SK-N-SH treated with all-trans-retinoic acid at 6 μM for 48 hours (cell line): Measurements from ENCODE around the gene LUC7L.

Experiments
- ATAC-seq: fragments of 200-7000 bp; cut with Tn5 transposase; 3 replicates; pipeline ENCODE4 v1.9.1; 2020; ENCODE audit warnings: mild to moderate bottlenecking, moderate library complexity
- ARNTL ChIP-seq: fragments of 450-650 bp; formaldehyde crosslinking; IDR thresholded peaks from 2 replicates; pipeline ENCODE4 v1.5.0; 2020; ENCODE audit warnings: low read depth, mild to moderate bottlenecking, moderate library complexity, borderline replicate concordance
- CSDC2 ChIP-seq: fragments of 250-450 bp; sonication (Bioruptor Pico); IDR thresholded peaks from 2 replicates; pipeline ENCODE4 v1.5.0; 2020; ENCODE audit warnings: mild to moderate bottlenecking, moderate library complexity
- ESRRG ChIP-seq: fragments of 250-450 bp; sonication (Bioruptor Pico); IDR thresholded peaks from 2 replicates; pipeline ENCODE4 v1.6.1; 2021; ENCODE audit warnings: mild to moderate bottlenecking
- ISL1 ChIP-seq: fragments of 250-450 bp; sonication (Bioruptor Pico); IDR thresholded peaks from 2 replicates; pipeline ENCODE4 v2.1.2; 2022; ENCODE audit warnings: mild to moderate bottlenecking, moderate library complexity
- OSR1 ChIP-seq: fragments of 250-450 bp; sonication (Bioruptor Pico); IDR thresholded peaks from 2 replicates; pipeline ENCODE4 v1.8.0; 2022; ENCODE audit warnings: moderate library complexity, mild to moderate bottlenecking, inconsistent platforms
- PPARA ChIP-seq: fragments of 250-450 bp; sonication (Bioruptor Pico); IDR thresholded peaks from 2 replicates; pipeline ENCODE4 v1.5.0; 2020; ENCODE audit warnings: mild to moderate bottlenecking, borderline replicate concordance
- SNAI2 ChIP-seq: fragments of 250-450 bp; sonication (Bioruptor Pico); IDR thresholded peaks from 2 replicates; pipeline ENCODE4 v1.5.0; 2020; ENCODE audit warnings: mild to moderate bottlenecking, moderate library complexity
- TCF4 ChIP-seq: fragments of 250-450 bp; sonication (Bioruptor Pico); IDR thresholded peaks from 2 replicates; pipeline ENCODE4 v1.8.0; 2021; ENCODE audit warnings: mild to moderate bottlenecking, moderate library complexity, borderline replicate concordance
- TOX ChIP-seq: fragments of 250-450 bp; sonication (Bioruptor Pico); IDR thresholded peaks from 2 replicates; pipeline ENCODE4 v1.8.0; 2021; ENCODE audit warnings: mild to moderate bottlenecking, moderate library complexity, borderline replicate concordance
- ZC3H10 ChIP-seq: fragments of 250-450 bp; sonication (Bioruptor Pico); IDR thresholded peaks from 2 replicates; pipeline ENCODE4 v1.5.1; 2021; ENCODE audit warnings: mild to moderate bottlenecking, moderate library complexity
- ZFP3 ChIP-seq: fragments of 250-450 bp; sonication (Bioruptor Pico); IDR thresholded peaks from 2 replicates; pipeline ENCODE4 v1.5.0; 2020; ENCODE audit warnings: mild to moderate bottlenecking, moderate library complexity
- ZNF565 ChIP-seq: fragments of 450-650 bp; formaldehyde crosslinking; conservative IDR thresholded peaks from 2 replicates; pipeline ENCODE4 v1.5.0; 2020; ENCODE audit warnings: low read depth, mild to moderate bottlenecking, moderate library complexity
- ZNF70 ChIP-seq: fragments of 450-650 bp; formaldehyde crosslinking; IDR thresholded peaks from 2 replicates; pipeline ENCODE4 v1.5.0; 2020; ENCODE audit warnings: mild to moderate bottlenecking, moderate library complexity
- ZNF8 ChIP-seq: fragments of 450-650 bp; formaldehyde crosslinking; IDR thresholded peaks from 2 replicates; pipeline ENCODE4 v1.5.0; 2020; ENCODE audit warnings: mild to moderate bottlenecking, moderate library complexity
- TF ChIP-seq, protein P1 (sequence below): fragments of 250-450 bp; sonication (Bioruptor Pico); IDR thresholded peaks from 2 replicates; pipeline ENCODE4 v1.5.0; 2020; ENCODE audit warnings: mild to moderate bottlenecking, moderate library complexity
- TF ChIP-seq, protein P2 (sequence below): fragments of 250-450 bp; sonication (Bioruptor Pico); IDR thresholded peaks from 2 replicates; pipeline ENCODE4 v1.5.1; 2020; ENCODE audit warnings: low read depth, mild to moderate bottlenecking, moderate library complexity
- TF ChIP-seq, protein P3 (sequence below): fragments of 250-450 bp; sonication (Bioruptor Pico); IDR thresholded peaks from 2 replicates; pipeline ENCODE4 v1.8.0; 2020; ENCODE audit warnings: mild to moderate bottlenecking, moderate library complexity, borderline replicate concordance
- TF ChIP-seq, protein P4 (sequence below): fragments of 250-450 bp; sonication (Bioruptor Pico); IDR thresholded peaks from 2 replicates; pipeline ENCODE4 v1.8.0; 2021; ENCODE audit warnings: low read depth, mild to moderate bottlenecking, moderate library complexity, borderline replicate concordance
- TF ChIP-seq, protein P5 (sequence below): fragments of 250-450 bp; sonication (Bioruptor Pico); IDR thresholded peaks from 2 replicates; pipeline ENCODE4 v1.5.1; 2021; ENCODE audit warnings: mild to moderate bottlenecking, moderate library complexity

LUC7L gene

DNA sequence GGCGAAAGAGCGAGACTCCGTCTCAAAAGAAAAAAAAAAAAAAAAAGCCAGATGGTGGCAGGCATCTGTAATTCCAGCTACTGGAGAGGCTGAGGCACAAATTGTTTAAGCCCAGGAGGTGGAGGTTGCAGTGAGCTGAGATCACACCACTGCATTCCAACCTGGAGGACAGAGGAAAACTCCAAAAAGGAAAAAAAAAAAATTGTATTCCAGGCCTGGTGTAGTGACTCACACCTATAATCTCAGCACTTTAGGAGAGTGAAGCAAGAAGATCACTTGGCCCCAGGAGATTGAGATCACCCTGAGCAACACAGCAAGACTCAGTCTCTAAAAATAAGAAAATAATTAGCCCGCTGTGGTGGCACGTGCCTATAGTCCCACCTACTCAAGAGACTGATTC is 28.9 kb downstream of the LUC7L start:
- peak; percentile 36; the same call in 2 of the 3 replicates for ATAC-seq
- TF ChIP-seq ISL1 (CRISPR knock-in tag) (0 out of 2 replicates have a peak, but pooled peaks have one; percentile 10), ZC3H10 (CRISPR knock-in tag) (no peak)
- TF ChIP-seq, protein P1, sequence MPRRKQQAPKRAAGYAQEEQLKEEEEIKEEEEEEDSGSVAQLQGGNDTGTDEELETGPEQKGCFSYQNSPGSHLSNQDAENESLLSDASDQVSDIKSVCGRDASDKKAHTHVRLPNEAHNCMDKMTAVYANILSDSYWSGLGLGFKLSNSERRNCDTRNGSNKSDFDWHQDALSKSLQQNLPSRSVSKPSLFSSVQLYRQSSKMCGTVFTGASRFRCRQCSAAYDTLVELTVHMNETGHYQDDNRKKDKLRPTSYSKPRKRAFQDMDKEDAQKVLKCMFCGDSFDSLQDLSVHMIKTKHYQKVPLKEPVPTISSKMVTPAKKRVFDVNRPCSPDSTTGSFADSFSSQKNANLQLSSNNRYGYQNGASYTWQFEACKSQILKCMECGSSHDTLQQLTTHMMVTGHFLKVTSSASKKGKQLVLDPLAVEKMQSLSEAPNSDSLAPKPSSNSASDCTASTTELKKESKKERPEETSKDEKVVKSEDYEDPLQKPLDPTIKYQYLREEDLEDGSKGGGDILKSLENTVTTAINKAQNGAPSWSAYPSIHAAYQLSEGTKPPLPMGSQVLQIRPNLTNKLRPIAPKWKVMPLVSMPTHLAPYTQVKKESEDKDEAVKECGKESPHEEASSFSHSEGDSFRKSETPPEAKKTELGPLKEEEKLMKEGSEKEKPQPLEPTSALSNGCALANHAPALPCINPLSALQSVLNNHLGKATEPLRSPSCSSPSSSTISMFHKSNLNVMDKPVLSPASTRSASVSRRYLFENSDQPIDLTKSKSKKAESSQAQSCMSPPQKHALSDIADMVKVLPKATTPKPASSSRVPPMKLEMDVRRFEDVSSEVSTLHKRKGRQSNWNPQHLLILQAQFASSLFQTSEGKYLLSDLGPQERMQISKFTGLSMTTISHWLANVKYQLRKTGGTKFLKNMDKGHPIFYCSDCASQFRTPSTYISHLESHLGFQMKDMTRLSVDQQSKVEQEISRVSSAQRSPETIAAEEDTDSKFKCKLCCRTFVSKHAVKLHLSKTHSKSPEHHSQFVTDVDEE = no peak

DNA sequence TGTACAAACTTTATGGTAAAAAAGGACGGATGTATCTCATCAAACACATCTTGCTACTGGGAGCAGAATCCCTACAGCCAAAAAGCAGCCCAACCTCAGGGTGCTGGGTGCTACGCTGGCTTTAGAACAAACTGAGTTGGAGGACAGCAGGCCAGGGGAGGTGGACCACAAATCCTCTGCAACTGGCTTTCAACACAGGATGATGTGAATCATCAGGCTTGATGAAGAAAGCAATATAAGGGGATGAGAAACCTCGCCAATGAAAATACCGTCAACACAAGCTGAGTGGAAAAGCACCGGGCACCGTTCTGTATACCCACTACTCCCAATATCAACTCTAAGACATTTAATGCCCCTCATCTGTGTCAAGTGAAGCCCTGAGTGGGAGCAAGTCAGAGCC is 34.7 kb downstream of the LUC7L start:
- no peak for TF ChIP-seq ESRRG (CRISPR knock-in tag)
- TF ChIP-seq ZC3H10 (CRISPR knock-in tag) = no peak
- no peak for TF ChIP-seq ARNTL (CRISPR knock-in tag)
- TF ChIP-seq TCF4 = no peak
- no peak for ATAC-seq

DNA sequence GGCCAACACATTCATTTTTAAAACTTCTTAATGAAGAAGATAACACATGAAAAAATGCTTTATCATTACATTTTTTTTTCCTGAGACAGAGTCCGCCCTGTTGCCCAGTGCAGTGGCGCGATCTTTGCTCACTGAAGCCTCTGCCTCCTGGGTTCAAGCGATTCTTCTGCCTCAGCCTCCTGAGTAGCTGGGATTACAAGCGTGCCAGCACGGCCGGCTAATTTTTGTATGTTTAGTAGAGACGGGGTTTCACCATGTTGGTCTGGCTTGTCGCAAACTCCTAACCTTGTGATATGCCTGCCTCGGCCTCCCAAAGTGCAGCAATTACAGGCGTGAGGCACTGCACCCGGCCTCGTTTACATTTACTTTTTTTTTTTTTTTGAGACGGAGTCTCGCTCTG is 35.8 kb downstream of the LUC7L start:
- TF ChIP-seq OSR1 (CRISPR knock-in tag) = no peak
- TF ChIP-seq, protein P2, sequence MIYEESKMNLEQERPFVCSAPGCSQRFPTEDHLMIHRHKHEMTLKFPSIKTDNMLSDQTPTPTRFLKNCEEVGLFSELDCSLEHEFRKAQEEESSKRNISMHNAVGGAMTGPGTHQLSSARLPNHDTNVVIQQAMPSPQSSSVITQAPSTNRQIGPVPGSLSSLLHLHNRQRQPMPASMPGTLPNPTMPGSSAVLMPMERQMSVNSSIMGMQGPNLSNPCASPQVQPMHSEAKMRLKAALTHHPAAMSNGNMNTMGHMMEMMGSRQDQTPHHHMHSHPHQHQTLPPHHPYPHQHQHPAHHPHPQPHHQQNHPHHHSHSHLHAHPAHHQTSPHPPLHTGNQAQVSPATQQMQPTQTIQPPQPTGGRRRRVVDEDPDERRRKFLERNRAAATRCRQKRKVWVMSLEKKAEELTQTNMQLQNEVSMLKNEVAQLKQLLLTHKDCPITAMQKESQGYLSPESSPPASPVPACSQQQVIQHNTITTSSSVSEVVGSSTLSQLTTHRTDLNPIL (CRISPR knock-in tag) = no peak
- no peak for TF ChIP-seq ZNF70 (CRISPR knock-in tag)
- no peak for TF ChIP-seq ZNF565
- TF ChIP-seq ESRRG (CRISPR knock-in tag) = no peak
- TF ChIP-seq TOX (CRISPR knock-in tag) = no peak
- TF ChIP-seq CSDC2 (CRISPR knock-in tag) = no peak
- TF ChIP-seq, all 23 proteins: peak for 0
- no peak for ATAC-seq

DNA sequence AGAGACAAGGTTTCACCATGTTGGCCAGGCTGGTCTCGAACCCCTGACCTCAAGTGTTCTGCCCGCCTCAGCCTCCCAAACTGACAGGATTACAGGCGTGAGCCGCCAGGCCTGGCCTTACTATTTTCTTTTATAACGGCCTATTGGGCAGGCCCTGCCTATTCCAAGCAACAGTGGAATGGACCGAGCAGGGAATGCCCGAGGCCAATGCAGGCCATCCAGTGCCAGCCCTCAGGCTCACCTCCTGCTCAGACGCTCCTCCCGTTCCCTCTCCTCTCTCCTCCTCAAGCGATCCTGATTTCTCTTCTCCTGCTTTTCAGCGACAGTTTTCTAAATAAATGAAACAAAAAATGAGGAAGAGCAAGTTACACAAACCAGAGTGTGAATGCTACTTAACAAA is 36.6 kb downstream of the LUC7L start:
- ATAC-seq = no peak
- TF ChIP-seq, protein P2 (CRISPR knock-in tag) = no peak
- TF ChIP-seq TOX (CRISPR knock-in tag) (no peak), ZC3H10 (CRISPR knock-in tag) (no peak), ZNF8 (CRISPR knock-in tag) (no peak), ZNF565 (no peak), ISL1 (CRISPR knock-in tag) (no peak), SNAI2 (no peak)
- TF ChIP-seq, all 23 proteins: peak for 0

DNA sequence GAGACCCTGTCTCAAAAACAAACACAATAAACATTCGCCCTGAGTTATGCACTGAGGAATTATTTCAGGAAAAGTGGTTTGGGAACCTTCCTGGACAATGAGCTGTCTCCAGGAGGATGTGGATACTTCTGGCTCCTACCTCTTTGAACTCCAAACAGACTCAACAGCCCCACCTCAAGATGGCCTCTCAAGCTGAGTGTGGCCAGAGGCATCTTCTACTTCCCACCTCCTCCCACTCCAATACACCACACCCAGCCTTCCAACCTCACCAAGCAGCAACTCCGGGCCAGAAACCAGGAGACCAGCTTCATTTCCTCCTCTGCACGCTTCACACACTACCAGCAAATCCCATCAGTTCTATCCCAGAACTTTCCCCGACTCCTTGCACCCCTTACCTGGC is 37.4 kb downstream of the LUC7L start:
- ATAC-seq = no peak
- no peak for TF ChIP-seq ESRRG (CRISPR knock-in tag)
- no peak for TF ChIP-seq ZNF70 (CRISPR knock-in tag)

DNA sequence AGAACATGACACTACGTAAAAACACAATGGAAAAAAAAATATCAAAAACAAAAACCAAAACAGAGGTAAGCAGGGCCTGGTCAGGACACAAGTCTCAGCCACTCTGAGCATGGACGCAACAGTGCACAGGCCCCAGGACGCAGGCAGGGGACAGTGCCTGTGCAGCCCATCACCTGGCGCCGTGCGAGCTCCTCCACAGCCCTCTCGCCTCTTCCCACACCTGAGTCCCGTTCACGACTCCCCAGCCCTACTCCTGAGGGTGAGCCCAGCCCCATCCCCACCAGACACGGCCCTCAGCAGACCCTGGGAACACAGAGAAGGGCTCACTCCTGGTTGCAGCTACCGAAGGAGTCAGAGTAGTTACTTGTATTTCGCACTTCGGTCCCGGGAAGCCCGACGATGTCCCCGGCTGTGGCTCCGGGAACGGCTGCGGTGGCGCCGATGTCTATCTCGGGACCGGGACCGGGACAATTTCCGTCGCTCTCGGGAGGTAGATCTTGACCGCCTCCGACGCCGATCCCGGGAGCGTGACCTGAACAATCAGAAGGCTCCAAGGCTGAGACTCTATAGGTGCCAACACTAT is 39.6 kb downstream of the LUC7L start:
- ATAC-seq = no peak; the same call in 2 of the 3 replicates
- TF ChIP-seq ZFP3 (no peak), SNAI2 (no peak), OSR1 (CRISPR knock-in tag) (no peak), PPARA (CRISPR knock-in tag) (no peak)
- TF ChIP-seq, protein P3, sequence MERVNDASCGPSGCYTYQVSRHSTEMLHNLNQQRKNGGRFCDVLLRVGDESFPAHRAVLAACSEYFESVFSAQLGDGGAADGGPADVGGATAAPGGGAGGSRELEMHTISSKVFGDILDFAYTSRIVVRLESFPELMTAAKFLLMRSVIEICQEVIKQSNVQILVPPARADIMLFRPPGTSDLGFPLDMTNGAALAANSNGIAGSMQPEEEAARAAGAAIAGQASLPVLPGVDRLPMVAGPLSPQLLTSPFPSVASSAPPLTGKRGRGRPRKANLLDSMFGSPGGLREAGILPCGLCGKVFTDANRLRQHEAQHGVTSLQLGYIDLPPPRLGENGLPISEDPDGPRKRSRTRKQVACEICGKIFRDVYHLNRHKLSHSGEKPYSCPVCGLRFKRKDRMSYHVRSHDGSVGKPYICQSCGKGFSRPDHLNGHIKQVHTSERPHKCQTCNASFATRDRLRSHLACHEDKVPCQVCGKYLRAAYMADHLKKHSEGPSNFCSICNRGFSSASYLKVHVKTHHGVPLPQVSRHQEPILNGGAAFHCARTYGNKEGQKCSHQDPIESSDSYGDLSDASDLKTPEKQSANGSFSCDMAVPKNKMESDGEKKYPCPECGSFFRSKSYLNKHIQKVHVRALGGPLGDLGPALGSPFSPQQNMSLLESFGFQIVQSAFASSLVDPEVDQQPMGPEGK (CRISPR knock-in tag) = no peak
- TF ChIP-seq, protein P4, sequence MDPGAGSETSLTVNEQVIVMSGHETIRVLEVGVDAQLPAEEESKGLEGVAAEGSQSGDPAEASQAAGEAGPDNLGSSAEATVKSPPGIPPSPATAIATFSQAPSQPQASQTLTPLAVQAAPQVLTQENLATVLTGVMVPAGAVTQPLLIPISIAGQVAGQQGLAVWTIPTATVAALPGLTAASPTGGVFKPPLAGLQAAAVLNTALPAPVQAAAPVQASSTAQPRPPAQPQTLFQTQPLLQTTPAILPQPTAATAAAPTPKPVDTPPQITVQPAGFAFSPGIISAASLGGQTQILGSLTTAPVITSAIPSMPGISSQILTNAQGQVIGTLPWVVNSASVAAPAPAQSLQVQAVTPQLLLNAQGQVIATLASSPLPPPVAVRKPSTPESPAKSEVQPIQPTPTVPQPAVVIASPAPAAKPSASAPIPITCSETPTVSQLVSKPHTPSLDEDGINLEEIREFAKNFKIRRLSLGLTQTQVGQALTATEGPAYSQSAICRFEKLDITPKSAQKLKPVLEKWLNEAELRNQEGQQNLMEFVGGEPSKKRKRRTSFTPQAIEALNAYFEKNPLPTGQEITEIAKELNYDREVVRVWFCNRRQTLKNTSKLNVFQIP (CRISPR knock-in tag) = no peak
- TF ChIP-seq, protein P1 = no peak
- TF ChIP-seq, protein P5, sequence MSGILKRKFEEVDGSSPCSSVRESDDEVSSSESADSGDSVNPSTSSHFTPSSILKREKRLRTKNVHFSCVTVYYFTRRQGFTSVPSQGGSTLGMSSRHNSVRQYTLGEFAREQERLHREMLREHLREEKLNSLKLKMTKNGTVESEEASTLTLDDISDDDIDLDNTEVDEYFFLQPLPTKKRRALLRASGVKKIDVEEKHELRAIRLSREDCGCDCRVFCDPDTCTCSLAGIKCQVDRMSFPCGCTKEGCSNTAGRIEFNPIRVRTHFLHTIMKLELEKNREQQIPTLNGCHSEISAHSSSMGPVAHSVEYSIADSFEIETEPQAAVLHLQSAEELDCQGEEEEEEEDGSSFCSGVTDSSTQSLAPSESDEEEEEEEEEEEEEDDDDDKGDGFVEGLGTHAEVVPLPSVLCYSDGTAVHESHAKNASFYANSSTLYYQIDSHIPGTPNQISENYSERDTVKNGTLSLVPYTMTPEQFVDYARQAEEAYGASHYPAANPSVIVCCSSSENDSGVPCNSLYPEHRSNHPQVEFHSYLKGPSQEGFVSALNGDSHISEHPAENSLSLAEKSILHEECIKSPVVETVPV (CRISPR knock-in tag) = no peak
